Suprapubic skin (tissue), 3 donors: Measurements from ENCODE around the gene RASGRP3.

Experiments
- CTCF ChIP-seq, 2 donors: fragments of 200-600 bp in 1 of 2; fragments of 450-650 bp in 1 of 2; sonication (generic) in 1 of 2; IDR thresholded peaks; one replicate each; pipeline ENCODE4 v1.5.1; 2016 to 2019; ENCODE audit warnings: antibody characterized with exemption in 2 of 2, mild to moderate bottlenecking in 1 of 2, moderate library complexity in 1 of 2
- POLR2A ChIP-seq, 2 donors: fragments of 450-650 bp; IDR thresholded peaks; one replicate each; pipeline ENCODE4 v1.6.1; 2017; ENCODE audit warnings: antibody characterized with exemption in 2 of 2, mild to moderate bottlenecking in 2 of 2, moderate library complexity in 2 of 2

GRCh38 chr2:33477473-33478468 is 1.3 kb downstream of the RASGRP3 start:
- TF ChIP-seq CTCF (IDR thresholded peaks at IDR 0.05): no peak
- TF ChIP-seq POLR2A (IDR thresholded peaks at IDR 0.05): no peak
